HL-60 (cell line): Measurements from ENCODE around the gene MESD.

ENCODE experiments used
- DNase-seq, 2 experiments: peaks; one replicate each; pipeline ENCODE4 v3.0.0-alpha.2; 2010 to 2020; ENCODE audit warnings: low read depth in 1 of 2, low spot score in 1 of 2
- H3K27ac ChIP-seq: fragments of 250-450 bp; sonication (Bioruptor Pico); replicated peaks from 2 replicates; pipeline ENCODE4 v1.5.1; 2020; ENCODE audit warnings: mild to moderate bottlenecking, moderate library complexity
- H3K27me3 ChIP-seq: fragments of 250-450 bp; sonication (Bioruptor Pico); 2 replicates; pipeline ENCODE4 v1.5.1; 2021; ENCODE audit warnings: mild to moderate bottlenecking, moderate library complexity; ENCODE audit not compliant: insufficient read depth, poor library complexity, severe bottlenecking
- H3K4me3 ChIP-seq: replicated peaks from 2 replicates; pipeline ENCODE4 v1.5.1; 2011; ENCODE audit warnings: mild to moderate bottlenecking, control low read depth, low read length; ENCODE audit not compliant: insufficient read depth
- GABPA ChIP-seq: IDR thresholded peaks from 2 replicates; pipeline ENCODE4 v1.6.1; 2012; ENCODE audit warnings: low read depth
- POLR2AphosphoS5 ChIP-seq: IDR thresholded peaks from 2 replicates; pipeline ENCODE4 v1.6.1; 2012; ENCODE audit warnings: low read depth
- REST ChIP-seq: IDR thresholded peaks from 2 replicates; pipeline ENCODE4 v1.6.1; 2012; ENCODE audit warnings: low read depth; ENCODE audit not compliant: insufficient replicate concordance
- SPI1 ChIP-seq: IDR thresholded peaks from 2 replicates; pipeline ENCODE4 v1.6.1; 2012; ENCODE audit warnings: low read depth, mild to moderate bottlenecking, borderline replicate concordance
- TF ChIP-seq, protein P1 (sequence below): IDR thresholded peaks from one replicate; pipeline ENCODE4 v1.5.1; 2011; ENCODE audit warnings: low read length, control low read depth, inconsistent platforms; ENCODE audit not compliant: insufficient read depth

Gene MESD

DNA sequence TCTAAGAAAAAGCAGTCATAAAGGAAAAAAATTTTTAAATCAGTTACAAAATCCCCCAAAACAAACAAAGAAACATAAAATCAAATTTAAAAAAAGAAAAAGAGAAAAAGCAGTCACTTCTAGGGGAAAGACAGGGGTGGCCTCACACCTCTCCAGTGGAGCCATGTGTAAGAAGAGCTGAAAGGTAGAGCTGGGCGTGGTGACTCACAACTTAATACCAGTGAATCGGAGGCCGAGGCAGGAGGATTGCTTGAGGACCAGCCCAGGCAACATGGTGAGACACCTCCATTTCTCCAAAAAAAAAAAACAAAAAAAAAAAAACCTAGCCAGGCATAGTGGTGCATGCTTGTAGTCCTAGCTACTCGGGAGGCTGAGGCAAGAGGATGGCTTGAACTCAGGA is 14.7 kb downstream of the MESD start:
- no peaks in the 10 kb centered on the region for H3K27me3 ChIP-seq
- H3K4me3 ChIP-seq: no peak overlapping the region
- no peak for DNase-seq
- TF ChIP-seq POLR2AphosphoS5 (no peak), GABPA (no peak), SPI1 (no peak), REST (no peak)
- TF ChIP-seq, protein P1, sequence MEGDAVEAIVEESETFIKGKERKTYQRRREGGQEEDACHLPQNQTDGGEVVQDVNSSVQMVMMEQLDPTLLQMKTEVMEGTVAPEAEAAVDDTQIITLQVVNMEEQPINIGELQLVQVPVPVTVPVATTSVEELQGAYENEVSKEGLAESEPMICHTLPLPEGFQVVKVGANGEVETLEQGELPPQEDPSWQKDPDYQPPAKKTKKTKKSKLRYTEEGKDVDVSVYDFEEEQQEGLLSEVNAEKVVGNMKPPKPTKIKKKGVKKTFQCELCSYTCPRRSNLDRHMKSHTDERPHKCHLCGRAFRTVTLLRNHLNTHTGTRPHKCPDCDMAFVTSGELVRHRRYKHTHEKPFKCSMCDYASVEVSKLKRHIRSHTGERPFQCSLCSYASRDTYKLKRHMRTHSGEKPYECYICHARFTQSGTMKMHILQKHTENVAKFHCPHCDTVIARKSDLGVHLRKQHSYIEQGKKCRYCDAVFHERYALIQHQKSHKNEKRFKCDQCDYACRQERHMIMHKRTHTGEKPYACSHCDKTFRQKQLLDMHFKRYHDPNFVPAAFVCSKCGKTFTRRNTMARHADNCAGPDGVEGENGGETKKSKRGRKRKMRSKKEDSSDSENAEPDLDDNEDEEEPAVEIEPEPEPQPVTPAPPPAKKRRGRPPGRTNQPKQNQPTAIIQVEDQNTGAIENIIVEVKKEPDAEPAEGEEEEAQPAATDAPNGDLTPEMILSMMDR: no peak
- H3K27ac ChIP-seq: no peak overlapping the region

DNA sequence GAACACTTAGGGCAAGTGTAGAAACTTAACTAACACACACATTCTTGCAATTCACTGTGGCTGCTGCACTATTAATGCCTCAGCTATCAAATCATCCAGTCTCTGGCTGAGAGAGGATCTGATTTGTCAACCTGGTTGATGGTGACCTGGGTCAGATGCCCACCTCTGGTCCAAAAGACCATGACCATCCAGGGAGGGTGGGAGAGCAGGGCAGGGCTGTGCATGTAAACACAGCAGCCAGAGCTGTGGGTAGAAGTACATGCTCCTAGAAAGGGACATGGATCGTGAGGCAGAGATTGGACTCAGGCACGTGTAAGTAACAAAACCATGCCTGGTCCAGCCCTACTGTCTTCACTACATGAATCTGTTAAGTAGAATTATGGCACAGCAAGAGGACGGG is 17.3 kb downstream of the MESD start:
- DNase-seq: no peak
- Histone ChIP-seq H3K27me3 (no peaks in the 10 kb centered on the region), H3K4me3 (no peak overlapping the region), H3K27ac (no peak overlapping the region)
- TF ChIP-seq GABPA (no peak), POLR2AphosphoS5 (no peak), SPI1 (no peak), REST (no peak)
- TF ChIP-seq, protein P1: no peak

GRCh38 chr15:80971143-80971542 is 18.5 kb downstream of the MESD start:
- Histone ChIP-seq H3K27ac (no peak overlapping the region), H3K4me3 (no peak overlapping the region), H3K27me3 (no peaks in the 10 kb centered on the region)
- no peak for DNase-seq
- TF ChIP-seq SPI1 (no peak), GABPA (no peak), REST (no peak)
- TF ChIP-seq, protein P1: no peak
